Karpas-422 (cell line): Measurements from ENCODE around the gene DLGAP1. TPM values are rescaled to one million over a fixed set of nuclear protein-coding genes. Genes with fewer than 3 reads are reported as not detected.

ENCODE experiments used
- DNase-seq: peaks from one replicate; pipeline ENCODE4 v3.0.0-alpha.2; 2015
- H2AFZ ChIP-seq: fragments of 200-600 bp; sonication (generic); 2 replicates; pipeline ENCODE4 v1.6.1; 2014; ENCODE audit warnings: antibody characterized with exemption, low read length, mixed read lengths
- H3K27ac ChIP-seq: fragments of 200-600 bp; sonication (generic); 2 replicates; pipeline ENCODE4 v1.5.1; 2014; ENCODE audit warnings: mild to moderate bottlenecking, low read length, moderate library complexity
- H3K27me3 ChIP-seq: fragments of 200-600 bp; sonication (generic); 2 replicates; pipeline ENCODE4 v1.6.1; 2014; ENCODE audit warnings: low read length, mixed read lengths
- H3K36me3 ChIP-seq: fragments of 200-600 bp; sonication (generic); 2 replicates; pipeline ENCODE4 v1.6.1; 2014; ENCODE audit warnings: low read length, mixed read lengths; ENCODE audit not compliant: insufficient read depth
- H3K4me1 ChIP-seq: fragments of 200-600 bp; sonication (generic); 2 replicates; pipeline ENCODE4 v1.6.1; 2014; ENCODE audit warnings: mild to moderate bottlenecking, low read length, mixed read lengths
- H3K4me2 ChIP-seq: fragments of 200-600 bp; sonication (generic); 2 replicates; pipeline ENCODE4 v1.6.1; 2014; ENCODE audit warnings: low read length, low read depth, mild to moderate bottlenecking; ENCODE audit not compliant: poor library complexity, severe bottlenecking
- H3K4me3 ChIP-seq: fragments of 200-600 bp; sonication (generic); 2 replicates; pipeline ENCODE4 v1.5.1; 2014; ENCODE audit warnings: mild to moderate bottlenecking, antibody characterized with exemption, low read length, mixed read lengths
- H3K79me2 ChIP-seq: fragments of 200-600 bp; sonication (generic); 2 replicates; pipeline ENCODE4 v1.6.1; 2014; ENCODE audit warnings: mild to moderate bottlenecking, low read length, mixed read lengths
- H3K9ac ChIP-seq: fragments of 200-600 bp; sonication (generic); 2 replicates; pipeline ENCODE4 v1.6.0; 2014; ENCODE audit warnings: low read length
- H3K9me2 ChIP-seq: fragments of 200-600 bp; sonication (generic), shearing (Covaris generic); replicated peaks from 2 replicates; pipeline ENCODE4 v1.6.0; 2014; ENCODE audit warnings: mild to moderate bottlenecking, low read length, moderate library complexity; ENCODE audit not compliant: insufficient read depth
- H3K9me3 ChIP-seq: fragments of 300-700, 200-600 bp; sonication (generic); 2 replicates; pipeline ENCODE4 v1.6.1; 2014; ENCODE audit warnings: low read length, mixed read lengths
- H4K20me1 ChIP-seq: fragments of 200-600 bp; sonication (generic); 2 replicates; pipeline ENCODE4 v1.6.1; 2014; ENCODE audit warnings: mild to moderate bottlenecking, antibody characterized with exemption, low read length, low read depth; ENCODE audit not compliant: insufficient read depth
- total RNA-seq: library from RNA; depleted of rRNA; stranded (reverse); fragments of >200 nt; shearing (Covaris generic); gene quantifications from 2 replicates; pipeline ENCODE4 v1.2.3, GENCODE V29; 2014; ENCODE audit warnings: low replicate concordance

Gene DLGAP1
- total RNA-seq, 1 experiment from 2014 or later: 8.8 TPM

DNA sequence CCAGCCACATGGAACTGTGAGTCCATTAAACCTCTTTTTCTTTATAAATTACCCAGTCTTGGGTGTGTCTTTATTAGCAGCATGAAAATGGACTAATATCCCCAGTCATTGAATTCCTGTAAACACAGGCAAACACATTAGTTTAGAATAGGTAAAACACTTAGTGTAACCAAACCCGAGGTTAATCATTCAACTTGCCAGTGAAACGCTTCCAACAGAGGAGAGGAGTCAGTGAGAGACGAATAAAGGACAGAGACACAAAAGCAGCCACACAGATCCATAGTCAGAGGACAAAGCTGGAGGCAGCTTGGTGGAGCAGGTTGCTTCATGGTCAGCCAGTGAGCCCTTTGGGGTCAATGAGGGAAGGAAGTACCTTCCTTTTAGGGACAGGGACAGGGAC, 657.1 kb downstream of the DLGAP1 start:
- no peak overlapping the region for H3K4me2 ChIP-seq
- H3K79me2 ChIP-seq: no peaks in the 10 kb centered on the region
- H3K4me1 ChIP-seq: no peaks in the 10 kb centered on the region
- H3K4me3 ChIP-seq: no peak overlapping the region
- no peaks in the 10 kb centered on the region for H3K9me2 ChIP-seq
- no peaks in the 10 kb centered on the region for H3K27me3 ChIP-seq
- no peak overlapping the region for H3K9ac ChIP-seq
- DNase-seq: no peak
- no peaks in the 10 kb centered on the region for H3K9me3 ChIP-seq
- H4K20me1 ChIP-seq: no peaks in the 10 kb centered on the region
- no peak overlapping the region for H3K27ac ChIP-seq
- H2AFZ ChIP-seq: no peak overlapping the region
- H3K36me3 ChIP-seq: no peaks in the 10 kb centered on the region

GRCh38 chr18:3796434-3796833, 658.7 kb downstream of the DLGAP1 start:
- Histone ChIP-seq H3K27ac (no peak overlapping the region), H3K9ac (no peak overlapping the region), H3K27me3 (no peaks in the 10 kb centered on the region), H3K4me1 (no peaks in the 10 kb centered on the region), H3K9me2 (no peaks in the 10 kb centered on the region), H3K79me2 (no peaks in the 10 kb centered on the region), H2AFZ (no peak overlapping the region), H3K9me3 (no peaks in the 10 kb centered on the region), H3K4me3 (no peak overlapping the region), H3K36me3 (no peaks in the 10 kb centered on the region), H4K20me1 (no peaks in the 10 kb centered on the region), H3K4me2 (no peak overlapping the region)
- no peak for DNase-seq

GRCh38 chr18:3794537-3795348, 660.4 kb downstream of the DLGAP1 start:
- no peaks in the 10 kb centered on the region for H3K79me2 ChIP-seq
- DNase-seq: no peak
- no peaks in the 10 kb centered on the region for H3K9me2 ChIP-seq
- no peaks in the 10 kb centered on the region for H3K4me1 ChIP-seq
- H4K20me1 ChIP-seq: no peaks in the 10 kb centered on the region
- no peak overlapping the region for H3K9ac ChIP-seq
- no peaks in the 10 kb centered on the region for H3K36me3 ChIP-seq
- no peak overlapping the region for H3K4me3 ChIP-seq
- no peak overlapping the region for H2AFZ ChIP-seq
- no peak overlapping the region for H3K27ac ChIP-seq
- H3K4me2 ChIP-seq: no peak overlapping the region
- no peaks in the 10 kb centered on the region for H3K27me3 ChIP-seq
- H3K9me3 ChIP-seq: no peaks in the 10 kb centered on the region

- no peak overlapping the region for H2AFZ ChIP-seq
- H4K20me1 ChIP-seq: no peaks in the 10 kb centered on the region
- H3K4me3 ChIP-seq: no peak overlapping the region
- no peaks in the 10 kb centered on the region for H3K9me2 ChIP-seq
- no peak overlapping the region for H3K9ac ChIP-seq
- no peaks in the 10 kb centered on the region for H3K9me3 ChIP-seq
- DNase-seq: no peak
- H3K4me2 ChIP-seq: no peak overlapping the region
- H3K4me1 ChIP-seq: no peaks in the 10 kb centered on the region
- no peaks in the 10 kb centered on the region for H3K36me3 ChIP-seq
- H3K27me3 ChIP-seq: no peaks in the 10 kb centered on the region
- no peak overlapping the region for H3K27ac ChIP-seq
- H3K79me2 ChIP-seq: no peaks in the 10 kb centered on the region
Measured at GRCh38 chr18:3793545-3793944, 661.6 kb downstream of the DLGAP1 start.

- Histone ChIP-seq H3K79me2 (no peaks in the 10 kb centered on the region), H2AFZ (no peak overlapping the region), H4K20me1 (no peaks in the 10 kb centered on the region), H3K4me2 (no peak overlapping the region), H3K9me3 (no peaks in the 10 kb centered on the region), H3K27ac (no peak overlapping the region), H3K27me3 (no peaks in the 10 kb centered on the region), H3K9me2 (no peaks in the 10 kb centered on the region), H3K4me1 (no peaks in the 10 kb centered on the region), H3K36me3 (no peaks in the 10 kb centered on the region), H3K4me3 (no peak overlapping the region), H3K9ac (no peak overlapping the region)
- DNase-seq: no peak
Measured at GRCh38 chr18:3793111-3793510, 662.0 kb downstream of the DLGAP1 start.

- H3K79me2 ChIP-seq: no peaks in the 10 kb centered on the region
- H3K36me3 ChIP-seq: no peaks in the 10 kb centered on the region
- no peaks in the 10 kb centered on the region for H4K20me1 ChIP-seq
- no peak overlapping the region for H2AFZ ChIP-seq
- no peaks in the 10 kb centered on the region for H3K9me3 ChIP-seq
- H3K4me3 ChIP-seq: no peak overlapping the region
- no peaks in the 10 kb centered on the region for H3K4me1 ChIP-seq
- no peaks in the 10 kb centered on the region for H3K9me2 ChIP-seq
- H3K27me3 ChIP-seq: no peaks in the 10 kb centered on the region
- H3K27ac ChIP-seq: no peak overlapping the region
- no peak for DNase-seq
- no peak overlapping the region for H3K4me2 ChIP-seq
- no peak overlapping the region for H3K9ac ChIP-seq
Measured at GRCh38 chr18:3792711-3793110, 662.4 kb downstream of the DLGAP1 start.

GRCh38 chr18:3791238-3791637, 663.9 kb downstream of the DLGAP1 start:
- Histone ChIP-seq H3K4me1 (no peaks in the 10 kb centered on the region), H3K4me2 (no peak overlapping the region), H3K27ac (no peak overlapping the region), H3K36me3 (no peaks in the 10 kb centered on the region), H3K4me3 (no peak overlapping the region), H3K9me2 (no peaks in the 10 kb centered on the region), H2AFZ (no peak overlapping the region), H3K79me2 (no peaks in the 10 kb centered on the region), H3K27me3 (no peaks in the 10 kb centered on the region), H3K9ac (no peak overlapping the region), H3K9me3 (no peaks in the 10 kb centered on the region), H4K20me1 (no peaks in the 10 kb centered on the region)
- DNase-seq: no peak

DNA sequence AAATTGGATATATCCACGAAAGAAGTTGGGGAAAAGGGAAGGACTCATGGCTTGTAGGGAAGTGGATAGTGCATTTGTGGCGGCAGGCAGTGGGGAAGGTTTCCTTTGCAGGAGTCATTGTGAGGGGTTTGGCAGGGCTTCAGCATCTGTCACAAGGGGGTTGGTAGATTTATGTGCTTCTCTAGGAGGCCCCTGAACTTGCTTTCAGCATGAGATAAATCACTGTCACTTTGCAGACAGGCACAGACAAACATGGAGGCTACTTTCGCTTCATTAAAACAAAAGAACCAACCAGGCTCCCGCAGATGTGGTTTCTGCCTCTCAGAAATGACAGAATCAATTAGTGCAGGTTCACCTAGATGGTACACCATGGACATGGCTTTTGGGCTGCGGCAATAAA, 664.4 kb downstream of the DLGAP1 start:
- Histone ChIP-seq H3K9ac (no peak overlapping the region), H3K4me2 (no peak overlapping the region), H3K9me2 (no peaks in the 10 kb centered on the region), H4K20me1 (no peaks in the 10 kb centered on the region), H3K27me3 (no peaks in the 10 kb centered on the region), H3K9me3 (no peaks in the 10 kb centered on the region), H3K27ac (no peak overlapping the region), H3K79me2 (no peaks in the 10 kb centered on the region), H3K4me3 (no peak overlapping the region), H3K4me1 (no peaks in the 10 kb centered on the region), H3K36me3 (no peaks in the 10 kb centered on the region), H2AFZ (no peak overlapping the region)
- DNase-seq: no peak
